Measurements from ENCODE around the gene GNB1L.

The GNB1L gene

GRCh38 chr22:19854778-19855503 is at the start of gene GNB1L, which contains the start of gene RTL10:
TSS of gene GNB1L (minus strand) at chr22:19854874. CDS start at chr22:19821355, 33,519 bp downstream.
TSS of gene RTL10 (minus strand) at chr22:19854874. CDS start at chr22:19852261, 2,613 bp downstream.
- no peak for FAIRE-seq

- FAIRE-seq = no peak
These were observed 49.6 kb upstream of the GNB1L start for GRCh38 chr22:19904174-19904856.

GRCh38 chr22:19903513-19903912 is 48.8 kb upstream of the GNB1L start:
- no peak for FAIRE-seq

- no peak for FAIRE-seq
These were observed 48.4 kb upstream of the GNB1L start for GRCh38 chr22:19903031-19903430.

- no peak for FAIRE-seq
These were observed 47.6 kb upstream of the GNB1L start for GRCh38 chr22:19902245-19902715.

GRCh38 chr22:19901577-19902244 is 47.0 kb upstream of the GNB1L start:
- FAIRE-seq = no peak

- no peak for FAIRE-seq
These were observed 46.2 kb upstream of the GNB1L start for GRCh38 chr22:19900707-19901436.

- no peak for FAIRE-seq
These were observed 44.3 kb upstream of the GNB1L start for GRCh38 chr22:19898831-19899567.

GRCh38 chr22:19898145-19898544 is 43.5 kb upstream of the GNB1L start:
- FAIRE-seq = no peak

- no peak for FAIRE-seq
These were observed 43.1 kb upstream of the GNB1L start for GRCh38 chr22:19897726-19898125.

- no peak for FAIRE-seq
These were observed 42.1 kb upstream of the GNB1L start for GRCh38 chr22:19896665-19897355.

- FAIRE-seq = no peak
These were observed 40.6 kb upstream of the GNB1L start for GRCh38 chr22:19895160-19895849.

GRCh38 chr22:19893363-19893762 is 38.7 kb upstream of the GNB1L start:
- FAIRE-seq = no peak

- FAIRE-seq = no peak
These were observed 38.3 kb upstream of the GNB1L start for GRCh38 chr22:19892925-19893324.

- FAIRE-seq = no peak
These were observed 37.7 kb upstream of the GNB1L start for GRCh38 chr22:19892257-19892879.

- FAIRE-seq = no peak
These were observed 36.9 kb upstream of the GNB1L start for GRCh38 chr22:19891317-19892256.

GRCh38 chr22:19890502-19891316 is 36.0 kb upstream of the GNB1L start:
- no peak for FAIRE-seq

- FAIRE-seq = no peak
These were observed 35.3 kb upstream of the GNB1L start for GRCh38 chr22:19889951-19890350.

All from islet of Langerhans (tissue), 1 donor.